ENCODE results near the gene DECR2. TPM values are rescaled to one million over a fixed set of nuclear protein-coding genes. Genes with fewer than 3 reads are reported as not detected.

DECR2 gene
- total and polyA plus RNA-seq, 2 of the 13 experiments (the other 11 are each of a cell fraction or from before 2014, with no cell fraction given), result 36.3 to 44.6 TPM

DNA sequence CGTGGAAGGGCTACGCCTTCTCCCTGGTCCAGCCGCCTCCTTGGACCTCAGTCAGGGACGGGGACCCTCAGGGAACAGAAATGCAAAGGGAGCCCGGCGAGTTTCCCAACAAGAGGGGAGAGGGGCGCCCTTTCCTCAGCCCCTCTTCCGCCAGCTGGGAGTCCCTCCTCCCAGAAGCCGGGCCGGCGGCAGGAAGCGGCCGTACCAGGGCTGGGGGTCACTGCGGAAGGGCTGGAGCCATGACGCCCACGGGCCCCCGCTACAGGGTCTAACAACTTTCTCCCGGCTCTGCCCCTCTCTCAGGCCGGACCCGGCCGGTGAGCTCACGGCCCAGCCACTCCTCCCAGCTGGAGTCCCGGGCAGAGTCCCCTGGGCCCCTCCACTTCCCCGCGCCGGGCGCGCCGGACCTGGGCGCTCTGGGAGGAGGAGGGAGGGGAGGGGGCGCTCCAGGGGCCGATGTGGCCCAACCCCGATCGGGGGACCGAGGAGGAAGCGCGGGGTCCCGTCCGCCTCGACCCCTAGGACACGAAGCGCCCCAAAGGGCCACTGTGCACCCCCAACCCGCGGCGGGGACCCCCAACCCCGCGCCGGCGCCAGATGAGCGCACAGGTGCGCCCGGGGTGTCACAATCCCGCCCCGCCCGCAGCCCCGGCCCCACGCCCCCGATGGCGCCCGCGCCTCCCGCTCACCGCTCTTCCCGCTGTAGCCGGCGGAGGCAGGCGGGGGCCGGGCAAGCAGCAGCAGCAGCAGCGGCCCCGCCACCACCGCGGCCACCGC is 20.5 kb upstream of the DECR2 start (continued):
- TF ChIP-seq JDP2 (CRISPR knock-in tag; IDR thresholded peaks at IDR 0.05; ENCODE audit: borderline replicate concordance) (no peak), DZIP1 (CRISPR knock-in tag; IDR thresholded peaks at IDR 0.05) (no peak), SRSF9 (IDR thresholded peaks at IDR 0.05; ENCODE audit: borderline replicate concordance, insufficient read depth, low read depth, low read length, poor library complexity, severe bottlenecking) (no peak), KLF12 (CRISPR knock-in tag; IDR thresholded peaks at IDR 0.05; ENCODE audit: borderline replicate concordance) (no peak), ZNF335 (CRISPR knock-in tag; IDR thresholded peaks at IDR 0.05) (no peak), RXRB (CRISPR knock-in tag; IDR thresholded peaks at IDR 0.05; ENCODE audit: borderline replicate concordance) (no peak), RNF2 (conservative IDR thresholded peaks at IDR 0.05; ENCODE audit: low read depth) (no peak), SRF (IDR thresholded peaks at IDR 0.05; ENCODE audit: low read depth, low read length) (no peak), IRF1 (CRISPR knock-in tag; IDR thresholded peaks at IDR 0.05; ENCODE audit: low read depth) (no peak), MXI1 (IDR thresholded peaks at IDR 0.05; ENCODE audit: borderline replicate concordance, low read depth, low read length) (no peak; the same call in 2 of the 3 replicates), HDAC1 (CRISPR knock-in tag; IDR thresholded peaks at IDR 0.05) (peak; percentile 82), SP1 (IDR thresholded peaks at IDR 0.05) (no peak), SP1 (CRISPR knock-in tag; IDR thresholded peaks at IDR 0.05) (no peak; the same call in 1 of the 2 replicates), ARNT2 (CRISPR knock-in tag; IDR thresholded peaks at IDR 0.05; ENCODE audit: low read depth) (no peak)
- TF ChIP-seq, protein P1, sequence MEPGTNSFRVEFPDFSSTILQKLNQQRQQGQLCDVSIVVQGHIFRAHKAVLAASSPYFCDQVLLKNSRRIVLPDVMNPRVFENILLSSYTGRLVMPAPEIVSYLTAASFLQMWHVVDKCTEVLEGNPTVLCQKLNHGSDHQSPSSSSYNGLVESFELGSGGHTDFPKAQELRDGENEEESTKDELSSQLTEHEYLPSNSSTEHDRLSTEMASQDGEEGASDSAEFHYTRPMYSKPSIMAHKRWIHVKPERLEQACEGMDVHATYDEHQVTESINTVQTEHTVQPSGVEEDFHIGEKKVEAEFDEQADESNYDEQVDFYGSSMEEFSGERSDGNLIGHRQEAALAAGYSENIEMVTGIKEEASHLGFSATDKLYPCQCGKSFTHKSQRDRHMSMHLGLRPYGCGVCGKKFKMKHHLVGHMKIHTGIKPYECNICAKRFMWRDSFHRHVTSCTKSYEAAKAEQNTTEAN (CRISPR knock-in tag; conservative IDR thresholded peaks at IDR 0.05), result no peak
- TF ChIP-seq, protein P2, sequence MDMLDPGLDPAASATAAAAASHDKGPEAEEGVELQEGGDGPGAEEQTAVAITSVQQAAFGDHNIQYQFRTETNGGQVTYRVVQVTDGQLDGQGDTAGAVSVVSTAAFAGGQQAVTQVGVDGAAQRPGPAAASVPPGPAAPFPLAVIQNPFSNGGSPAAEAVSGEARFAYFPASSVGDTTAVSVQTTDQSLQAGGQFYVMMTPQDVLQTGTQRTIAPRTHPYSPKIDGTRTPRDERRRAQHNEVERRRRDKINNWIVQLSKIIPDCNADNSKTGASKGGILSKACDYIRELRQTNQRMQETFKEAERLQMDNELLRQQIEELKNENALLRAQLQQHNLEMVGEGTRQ (IDR thresholded peaks at IDR 0.05; ENCODE audit: low read depth, low read length), result no peak
- TF ChIP-seq, protein P2 (CRISPR knock-in tag; IDR thresholded peaks at IDR 0.05; ENCODE audit: borderline replicate concordance), result no peak
- TF ChIP-seq, protein P3, sequence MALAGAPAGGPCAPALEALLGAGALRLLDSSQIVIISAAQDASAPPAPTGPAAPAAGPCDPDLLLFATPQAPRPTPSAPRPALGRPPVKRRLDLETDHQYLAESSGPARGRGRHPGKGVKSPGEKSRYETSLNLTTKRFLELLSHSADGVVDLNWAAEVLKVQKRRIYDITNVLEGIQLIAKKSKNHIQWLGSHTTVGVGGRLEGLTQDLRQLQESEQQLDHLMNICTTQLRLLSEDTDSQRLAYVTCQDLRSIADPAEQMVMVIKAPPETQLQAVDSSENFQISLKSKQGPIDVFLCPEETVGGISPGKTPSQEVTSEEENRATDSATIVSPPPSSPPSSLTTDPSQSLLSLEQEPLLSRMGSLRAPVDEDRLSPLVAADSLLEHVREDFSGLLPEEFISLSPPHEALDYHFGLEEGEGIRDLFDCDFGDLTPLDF (CRISPR knock-in tag; IDR thresholded peaks at IDR 0.05), result no peak
- TF ChIP-seq, protein P4, sequence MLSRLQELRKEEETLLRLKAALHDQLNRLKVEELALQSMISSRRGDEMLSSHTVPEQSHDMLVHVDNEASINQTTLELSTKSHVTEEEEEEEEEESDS (CRISPR knock-in tag; IDR thresholded peaks at IDR 0.05; ENCODE audit: borderline replicate concordance), result no peak
- TF ChIP-seq, protein P5, sequence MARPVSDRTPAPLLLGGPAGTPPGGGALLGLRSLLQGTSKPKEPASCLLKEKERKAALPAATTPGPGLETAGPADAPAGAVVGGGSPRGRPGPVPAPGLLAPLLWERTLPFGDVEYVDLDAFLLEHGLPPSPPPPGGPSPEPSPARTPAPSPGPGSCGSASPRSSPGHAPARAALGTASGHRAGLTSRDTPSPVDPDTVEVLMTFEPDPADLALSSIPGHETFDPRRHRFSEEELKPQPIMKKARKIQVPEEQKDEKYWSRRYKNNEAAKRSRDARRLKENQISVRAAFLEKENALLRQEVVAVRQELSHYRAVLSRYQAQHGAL (CRISPR knock-in tag; IDR thresholded peaks at IDR 0.05; ENCODE audit: not compliant biosample characterization), result no peak

Measured in HepG2 (cell line).